ENCODE measurements around the gene PER1.

- TF ChIP-seq ELK1 (CRISPR knock-in tag; IDR thresholded peaks at IDR 0.05) (no peak), PHF8 (IDR thresholded peaks at IDR 0.05; ENCODE audit: borderline replicate concordance, low read length) (no peak), CTCF (IDR thresholded peaks at IDR 0.05 in 2 of 3, conservative IDR thresholded peaks at IDR 0.05 in 1 of 3; ENCODE audit: insufficient read depth in 2 of 3, low read depth in 1 of 3, low read length in 3 of 3) (no peak), ZBTB11 (CRISPR knock-in tag; IDR thresholded peaks at IDR 0.05) (no peak), HBP1 (CRISPR knock-in tag; IDR thresholded peaks at IDR 0.05) (no peak), U2AF1 (optimal IDR thresholded peaks at IDR 0.05; ENCODE audit: low read depth, low read length) (no peak), SREBF2 (CRISPR knock-in tag; IDR thresholded peaks at IDR 0.05) (no peak), TCF7L2 (IDR thresholded peaks at IDR 0.05; ENCODE audit: low read depth, low read length) (no peak), ZNF766 (CRISPR knock-in tag; conservative IDR thresholded peaks at IDR 0.05) (no peak), GATAD2B (IDR thresholded peaks at IDR 0.05; ENCODE audit: borderline replicate concordance) (no peak), ELF4 (CRISPR knock-in tag; IDR thresholded peaks at IDR 0.05) (no peak), ESRRA (IDR thresholded peaks at IDR 0.05; ENCODE audit: borderline replicate concordance, low read depth) (no peak), ZNF165 (CRISPR knock-in tag; IDR thresholded peaks at IDR 0.05; ENCODE audit: borderline replicate concordance) (no peak), TAF1 (IDR thresholded peaks at IDR 0.05; ENCODE audit: control insufficient read depth, extremely low read depth, insufficient read depth, low read length, severe bottlenecking) (no peak)
Observed at GRCh38 chr17:8144401-8145231, 7.6 kb downstream of the PER1 start.

Measured in K562 (cell line).